Muscle of arm (tissue), 14 donors: ENCODE results near the gene OPRD1. TPM values are rescaled to one million over a fixed set of nuclear protein-coding genes. Genes with fewer than 3 reads are reported as not detected.
"Not testable (repeated sequence)": the region's sequence is repeated elsewhere in the genome, so short reads cannot be mapped to it uniquely, and the experiment has no call there.

Experiments used
- DNase-seq: peaks from one replicate; pipeline ENCODE4 v3.0.0-alpha.2; 2013
- long read RNA-seq, 11 donors: transcript quantifications; one replicate each; lab custom pipeline, GENCODE V29; 2026
- polyA plus RNA-seq, 12 donors: library from polyadenylated mRNA; unstranded; fragments of 120-200 nt; gene quantifications; one replicate each; pipeline ENCODE4 v1.2.1, GENCODE V29; 2013; ENCODE audit not compliant: insufficient read length in 12 of 12

OPRD1 gene
- polyA plus RNA-seq = 1 to 10 TPM in 1 of 12 donors, under 1 TPM in 10, not detected in 1; 0.14 to 1.4 (median 0.38) TPM
- long read RNA-seq, donor 1 = 0 reads
- long read RNA-seq, donor 2 = 0 reads
- long read RNA-seq, donor 3 = 0 reads
- long read RNA-seq, donor 4 = 0 reads
- long read RNA-seq, donor 5 = 0 reads
- long read RNA-seq, donor 6 = 0 reads
- long read RNA-seq, donor 7 = 0 reads
- long read RNA-seq, donor 8 = 0 reads
- long read RNA-seq, donor 9 = 0 reads
- long read RNA-seq, donor 10 = 0 reads
- long read RNA-seq, donor 11 = 0 reads

DNA sequence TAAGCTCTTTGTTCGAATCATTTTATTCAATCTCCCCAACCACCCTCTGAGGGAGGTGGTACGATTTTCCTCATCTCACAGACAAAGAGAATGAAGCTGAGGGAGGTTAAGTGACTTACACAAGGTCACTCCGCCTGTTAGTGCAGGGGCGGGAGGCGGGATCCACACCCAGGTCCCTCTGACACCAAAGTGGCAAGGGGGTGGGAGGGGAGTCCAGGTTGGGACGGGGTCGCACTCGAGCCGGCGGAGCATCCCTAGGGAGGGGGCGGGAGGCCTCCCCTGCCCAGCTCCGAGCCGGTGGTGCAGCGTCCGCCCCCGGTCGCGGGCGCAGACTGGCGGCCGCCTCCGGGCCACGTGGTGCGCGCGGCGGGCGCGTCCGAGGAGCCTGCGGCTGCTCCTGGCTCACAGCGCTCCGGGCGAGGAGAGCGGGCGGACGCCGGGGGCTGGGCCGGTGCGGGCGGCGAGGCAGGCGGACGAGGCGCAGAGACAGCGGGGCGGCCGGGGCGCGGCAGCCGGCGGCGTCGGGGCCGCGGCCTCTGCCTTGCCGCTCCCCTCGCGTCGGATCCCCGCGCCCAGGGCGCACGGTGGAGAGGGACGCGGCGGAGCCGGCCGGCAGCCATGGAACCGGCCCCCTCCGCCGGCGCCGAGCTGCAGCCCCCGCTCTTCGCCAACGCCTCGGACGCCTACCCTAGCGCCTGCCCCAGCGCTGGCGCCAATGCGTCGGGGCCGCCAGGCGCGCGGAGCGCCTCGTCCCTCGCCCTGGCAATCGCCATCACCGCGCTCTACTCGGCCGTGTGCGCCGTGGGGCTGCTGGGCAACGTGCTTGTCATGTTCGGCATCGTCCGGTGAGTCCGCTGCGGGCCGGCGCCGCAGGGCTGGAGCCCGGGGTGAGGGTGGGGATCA, at the start of gene OPRD1:
Gene OPRD1 (plus strand): TSS at position 405 of the 903 bp plus-strand sequence. CDS start 214 bp downstream, at position 619.
- DNase-seq = no peak

DNA sequence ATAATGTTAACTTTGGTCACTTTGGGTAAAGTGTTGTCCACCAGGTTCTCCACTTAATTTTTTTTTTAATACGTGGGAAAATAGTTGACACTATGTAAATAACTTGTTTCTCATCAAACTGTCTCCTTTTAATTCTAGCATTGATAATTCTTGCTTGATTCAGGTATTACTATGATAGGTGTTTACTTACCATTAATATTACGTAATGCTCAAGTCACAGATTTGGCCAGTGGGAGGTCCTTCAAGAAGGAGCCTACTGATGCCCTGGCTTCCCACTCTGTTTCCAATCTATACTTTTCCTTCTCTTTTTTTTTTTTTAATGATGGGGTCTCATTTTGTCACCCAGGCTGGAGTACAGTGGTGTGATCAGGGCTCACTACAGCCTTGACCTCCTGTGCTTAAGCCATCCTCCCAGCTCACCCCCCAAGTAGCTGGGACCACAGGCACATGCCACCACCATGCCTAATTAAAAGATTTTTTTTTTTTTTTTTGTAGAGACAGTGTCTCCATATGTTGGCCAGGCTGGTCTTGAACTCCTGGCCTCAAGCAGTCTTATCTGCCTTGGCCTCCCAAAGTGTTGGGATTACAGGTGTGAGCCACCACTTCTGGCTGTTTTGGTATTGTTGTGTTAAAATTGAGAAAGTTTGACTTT, 45.3 kb upstream of the OPRD1 start:
- DNase-seq = no peak

DNA sequence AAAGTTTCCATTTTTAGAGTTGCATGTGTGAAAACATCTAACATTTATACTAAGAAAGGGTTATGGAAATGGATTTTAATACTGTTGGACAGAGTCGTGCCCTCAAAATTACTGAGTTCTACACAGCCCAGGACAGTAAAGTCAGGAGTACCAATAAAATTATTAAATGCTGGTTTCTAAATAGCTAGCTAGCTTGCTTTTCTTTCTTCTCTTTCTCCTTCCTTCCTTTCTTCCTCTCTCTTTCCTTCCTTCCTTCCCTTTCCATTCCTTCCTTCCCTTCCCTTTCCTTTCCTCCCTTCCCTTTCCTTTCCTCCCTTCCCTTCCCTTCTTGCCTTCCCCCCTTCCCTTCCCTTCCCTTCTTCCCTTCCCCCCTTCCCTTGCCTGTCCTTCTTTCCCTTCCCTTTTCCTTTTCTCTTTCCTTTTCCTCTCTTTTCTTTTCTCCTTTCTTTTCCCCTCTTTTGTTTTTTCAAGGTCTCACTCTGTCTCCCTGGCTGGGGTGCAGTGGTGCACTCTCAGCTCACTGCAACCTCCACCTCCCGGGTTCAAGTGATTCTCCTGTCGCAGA, 41.3 kb upstream of the OPRD1 start:
- DNase-seq = no peak

DNA sequence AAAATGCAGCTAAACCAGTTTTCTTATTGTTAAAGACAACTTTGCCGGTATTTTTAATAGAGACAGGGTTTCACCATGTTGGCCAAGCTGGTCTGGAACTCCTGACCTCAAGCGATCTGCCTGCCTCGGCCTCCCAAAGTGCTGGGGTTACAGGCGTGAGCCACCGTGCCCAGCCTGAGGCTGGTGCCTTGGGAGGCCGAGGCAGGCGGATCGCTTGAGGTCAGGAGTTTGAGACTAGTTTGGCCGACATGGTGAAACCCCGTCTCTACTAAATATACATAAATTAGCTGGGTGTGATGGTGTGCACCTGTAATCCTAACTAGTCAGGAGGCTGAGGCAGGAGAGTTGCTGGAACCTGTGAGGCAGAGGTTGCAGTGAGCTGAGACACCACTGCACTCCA, 40.0 kb upstream of the OPRD1 start:
- DNase-seq = not testable (repeated sequence)

DNA sequence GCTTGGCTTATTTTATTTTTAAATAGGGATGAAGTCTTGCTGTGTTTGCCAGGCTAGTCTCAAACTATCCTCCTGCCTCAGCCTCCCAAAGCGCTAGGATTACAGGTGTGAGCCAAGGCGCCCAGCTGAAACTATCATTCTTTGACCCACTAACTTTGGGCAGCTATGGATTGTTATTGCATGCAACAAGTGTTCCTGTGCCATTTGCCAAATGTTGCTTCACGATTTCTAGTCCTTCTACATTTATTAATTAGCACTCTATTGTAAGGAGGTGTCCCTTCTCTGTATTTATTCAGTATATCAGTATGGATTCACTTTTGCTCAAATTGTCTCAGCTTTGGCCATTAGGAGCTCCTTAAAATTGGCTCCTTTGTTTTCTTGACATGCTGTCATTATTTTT, 38.9 kb upstream of the OPRD1 start:
- no peak for DNase-seq

DNA sequence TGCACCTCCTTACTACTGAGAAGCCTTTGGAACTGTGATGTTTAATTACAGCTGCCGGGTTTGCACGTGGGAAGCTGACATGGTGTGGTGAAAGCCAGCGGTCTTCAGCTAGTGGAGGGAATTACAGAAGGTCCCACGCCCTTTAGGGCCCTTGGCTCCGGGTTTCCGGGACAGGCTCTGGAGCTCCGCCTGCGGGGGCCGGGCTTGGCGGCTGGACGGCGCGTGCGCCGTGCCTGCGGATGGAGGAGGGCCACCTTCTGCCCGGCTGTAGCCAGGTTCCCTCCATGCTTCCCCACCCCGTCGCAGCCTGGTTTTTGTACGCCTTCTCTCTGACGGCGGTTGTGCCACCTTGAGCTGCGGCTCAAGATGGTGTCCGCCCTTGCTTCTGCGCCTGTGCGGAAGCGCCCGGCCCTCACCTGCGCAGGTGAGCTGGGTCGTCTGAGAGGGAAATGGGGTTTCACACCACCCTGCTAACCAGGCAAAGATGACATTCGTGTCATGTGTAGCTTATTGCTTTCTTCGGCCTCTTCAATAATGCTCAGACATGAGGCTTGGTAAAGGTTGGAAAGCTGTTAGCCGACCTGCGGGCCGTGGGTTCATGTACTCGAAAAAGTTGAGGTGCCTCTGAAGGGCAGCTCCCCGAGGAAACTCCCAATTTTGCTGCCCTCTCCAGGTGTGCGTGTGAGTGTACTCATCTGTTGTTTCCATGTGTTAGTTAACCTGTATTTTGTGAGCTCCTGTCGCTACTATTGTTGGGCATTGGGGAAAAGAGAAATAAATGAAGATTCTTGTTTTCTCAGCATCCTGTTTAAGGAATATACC, 36.6 kb upstream of the OPRD1 start:
- peak; percentile 77 for DNase-seq

DNA sequence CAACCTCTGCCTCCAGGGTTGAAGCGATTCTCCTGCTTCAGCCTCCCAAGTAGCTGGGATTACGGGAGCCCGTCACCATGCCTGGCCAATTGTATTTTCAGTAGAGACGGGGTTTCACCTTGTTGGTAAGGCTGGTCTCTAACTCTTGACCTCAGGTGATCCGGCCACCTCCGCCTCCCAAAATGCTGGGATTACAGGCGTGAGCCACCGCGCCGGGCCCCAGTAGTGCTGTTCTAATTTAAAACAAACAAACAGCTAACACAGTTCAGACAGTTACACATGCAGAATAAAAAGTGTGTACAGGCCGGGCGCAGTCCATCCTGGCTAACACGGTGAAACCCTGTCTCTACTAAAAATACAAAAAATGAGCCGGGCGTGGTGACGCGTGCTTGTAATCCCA, 35.6 kb upstream of the OPRD1 start:
- no peak for DNase-seq

DNA sequence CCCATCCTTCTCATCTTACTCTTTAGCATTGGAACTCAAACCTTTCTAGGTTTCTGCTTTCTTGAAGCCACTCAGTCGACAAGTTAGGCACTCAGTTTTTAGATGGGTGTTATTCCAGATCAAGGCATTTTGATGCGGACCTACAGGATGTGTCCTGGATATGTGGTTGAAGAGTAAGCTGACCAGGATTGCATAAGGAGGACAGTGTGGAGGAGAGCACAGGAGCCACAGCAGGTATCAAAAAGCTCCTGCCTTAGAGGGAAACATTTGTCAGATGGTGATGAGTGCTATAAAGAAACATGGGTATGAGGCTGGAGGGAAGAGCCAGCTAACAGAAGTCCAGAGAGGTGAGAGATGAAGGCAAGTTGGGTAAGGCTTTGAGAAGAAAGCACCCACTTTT, 33.9 kb upstream of the OPRD1 start:
- DNase-seq = no peak

DNA sequence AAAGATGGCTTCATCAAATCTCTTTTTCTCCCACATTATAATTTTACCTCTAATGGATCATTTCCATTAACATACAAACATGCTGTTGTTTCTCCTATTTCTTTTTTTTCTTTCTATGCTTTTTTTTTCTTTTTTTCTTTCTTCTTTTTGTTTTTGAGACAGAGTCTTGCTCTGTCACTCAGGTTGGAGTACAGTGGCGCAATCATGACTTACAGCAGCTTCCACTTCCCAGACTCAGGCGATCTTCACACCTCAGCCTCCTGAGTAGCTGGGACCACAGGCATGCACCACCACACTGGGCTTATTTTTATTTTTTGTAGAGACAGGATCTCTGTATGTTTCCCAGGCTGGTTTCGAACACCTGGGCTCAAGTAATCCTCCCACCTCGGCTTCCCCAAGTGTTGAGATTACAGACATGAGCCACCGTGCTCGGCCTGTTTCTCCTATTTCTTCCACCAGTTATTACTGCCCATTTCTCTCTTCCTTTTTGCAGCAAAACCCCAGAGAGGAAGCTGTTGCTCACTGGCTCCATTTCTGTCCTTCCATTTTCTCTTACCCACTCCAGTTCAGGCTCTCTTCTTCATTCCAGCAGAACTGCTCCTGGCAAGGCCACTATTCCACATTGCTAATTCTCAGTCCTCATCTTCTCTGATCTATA, 32.1 kb upstream of the OPRD1 start:
- DNase-seq = no peak

DNA sequence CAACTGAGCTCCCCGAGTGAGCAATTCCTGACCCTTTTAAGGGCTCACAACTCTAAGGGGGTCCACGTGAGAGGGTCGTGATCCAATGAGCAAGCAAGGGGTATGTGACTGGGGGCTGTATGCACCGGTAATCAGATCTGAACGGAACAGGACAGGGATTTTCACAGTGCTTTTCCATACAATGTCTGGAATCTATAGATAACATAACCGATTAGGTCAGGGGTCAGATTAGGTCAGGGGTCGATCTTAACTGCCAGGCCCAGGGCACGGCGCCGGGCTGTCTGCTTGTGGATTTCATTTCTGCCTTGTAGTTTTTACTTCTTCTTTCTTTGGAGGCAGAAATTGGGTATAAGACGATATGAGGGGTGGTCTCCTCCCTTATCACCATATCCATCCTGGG, 30.7 kb upstream of the OPRD1 start:
- no peak for DNase-seq

DNA sequence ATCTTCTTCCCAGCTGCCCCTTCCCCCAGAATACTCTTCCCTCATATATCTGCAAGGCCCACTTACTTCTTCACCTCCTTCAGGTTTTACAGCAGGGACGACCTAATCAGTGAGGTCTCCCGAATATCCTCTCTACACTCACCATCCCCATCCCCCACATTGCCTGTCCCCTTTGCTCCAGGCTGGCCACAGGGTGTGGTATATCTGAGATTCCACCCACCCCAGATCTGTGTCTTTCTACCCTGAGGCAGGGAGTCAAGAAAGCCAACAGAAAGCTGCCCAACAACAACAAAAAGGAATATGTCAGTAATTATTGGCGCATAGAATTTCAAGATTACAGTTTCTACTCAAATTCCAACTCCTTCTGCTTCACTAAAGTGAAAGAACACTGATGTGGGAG, 30.0 kb upstream of the OPRD1 start:
- DNase-seq = no peak

DNA sequence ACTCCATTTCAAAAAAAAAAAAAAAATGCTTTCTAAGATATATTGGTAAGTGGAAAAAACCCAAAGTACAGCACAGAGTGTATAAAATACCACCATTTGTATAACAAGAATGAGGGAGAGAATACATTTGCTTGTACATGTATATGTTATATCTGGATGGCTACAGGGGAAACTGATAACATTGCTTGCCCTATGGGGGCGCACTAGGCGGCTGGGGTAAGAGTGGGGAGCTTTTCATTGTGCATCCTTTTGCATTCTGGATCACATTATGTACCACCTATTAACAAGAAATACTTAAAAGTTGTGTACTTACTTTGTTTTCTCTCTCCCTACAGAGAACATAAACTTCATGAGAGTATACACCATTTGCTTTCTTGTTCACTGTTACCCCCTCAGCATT, 28.6 kb upstream of the OPRD1 start:
- DNase-seq = no peak

DNA sequence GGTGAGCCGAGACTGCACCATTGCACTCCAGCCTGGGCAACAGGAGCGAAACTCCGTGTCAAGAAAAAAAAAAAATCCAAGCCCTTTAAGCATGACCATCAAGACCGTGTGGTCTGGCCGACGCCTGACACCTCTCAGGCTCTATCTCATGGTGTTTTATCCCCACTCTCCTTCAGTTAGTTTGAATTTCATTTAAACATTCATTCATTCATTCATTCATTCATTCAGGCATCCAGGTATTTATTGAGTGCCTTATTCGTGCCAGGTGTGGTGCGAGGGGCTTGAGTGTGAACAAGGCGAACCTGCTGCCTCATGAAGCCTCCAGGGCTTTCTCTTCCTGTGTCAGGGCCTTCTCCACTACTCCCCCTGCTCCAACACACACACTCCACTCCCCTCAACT, 22.6 kb upstream of the OPRD1 start:
- DNase-seq = no peak

DNA sequence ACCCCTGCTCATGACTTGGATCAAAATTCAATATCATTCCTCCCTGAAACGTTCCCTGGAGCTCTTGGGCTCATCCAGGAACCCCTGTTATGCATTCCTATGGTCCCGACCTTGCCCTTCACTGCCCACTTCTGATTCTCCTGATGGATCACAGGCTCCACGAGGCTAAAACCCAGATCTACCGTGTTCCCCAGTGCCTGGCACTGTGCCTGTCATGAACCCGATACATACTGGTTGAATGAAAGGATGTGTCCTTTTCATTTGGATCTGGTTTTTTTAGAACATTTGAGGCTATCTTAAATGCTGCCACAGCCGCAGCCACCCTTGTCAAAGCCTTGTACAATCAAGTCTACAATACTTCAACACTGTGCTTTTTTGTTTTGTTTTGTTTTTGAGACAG, 22.2 kb upstream of the OPRD1 start:
- DNase-seq = no peak

DNA sequence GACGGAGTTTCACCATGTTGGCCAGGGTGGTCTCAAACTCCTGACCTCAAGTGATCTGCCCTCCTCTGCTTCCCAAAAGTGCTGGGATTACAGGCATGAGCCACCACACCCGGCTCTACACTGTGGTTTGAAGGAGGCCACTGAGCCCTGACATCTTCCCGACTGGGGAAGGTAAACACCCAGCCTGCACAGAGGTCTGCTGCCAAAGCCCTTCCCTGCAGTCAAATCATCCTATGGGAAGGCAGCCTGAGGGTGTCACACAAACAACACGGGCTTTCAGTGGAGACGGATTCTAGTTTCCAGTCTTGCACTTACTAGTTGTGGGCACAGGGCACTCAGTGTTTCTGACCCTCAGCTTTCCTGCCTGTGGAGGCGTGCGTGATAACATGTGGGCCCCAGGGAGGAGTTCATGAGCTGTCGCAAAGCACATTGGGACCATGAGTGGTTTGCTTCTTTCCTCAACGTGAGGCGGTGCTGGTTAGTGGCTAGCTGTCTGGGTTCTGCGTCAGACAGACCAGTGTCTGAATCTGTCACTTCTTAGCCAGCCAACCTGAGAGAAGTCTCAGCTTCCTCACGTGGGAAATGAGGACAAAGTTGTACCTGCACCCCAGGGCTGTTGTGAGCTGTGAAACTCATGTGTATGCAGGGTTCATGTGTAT, 21.5 kb upstream of the OPRD1 start:
- no peak for DNase-seq

DNA sequence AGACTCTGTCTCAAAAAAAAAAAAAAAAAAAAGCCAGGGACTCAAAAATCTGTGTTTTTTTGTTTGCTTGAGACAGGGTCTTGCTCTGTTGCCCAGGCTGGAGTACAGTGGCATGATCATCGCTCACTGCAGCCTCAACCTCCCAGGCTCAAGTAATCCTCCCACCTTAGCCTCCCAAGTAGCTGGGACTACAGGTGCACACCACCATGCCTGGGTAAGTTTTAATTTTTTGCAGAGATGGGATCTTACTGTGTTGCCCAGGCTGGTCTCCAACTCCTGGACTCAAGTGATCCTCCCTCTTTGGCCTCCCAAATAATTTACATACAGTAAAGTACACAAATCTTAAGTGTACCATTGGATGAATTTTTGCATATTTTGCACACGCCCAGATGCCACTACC, 20.0 kb upstream of the OPRD1 start:
- DNase-seq = not testable (repeated sequence)

DNA sequence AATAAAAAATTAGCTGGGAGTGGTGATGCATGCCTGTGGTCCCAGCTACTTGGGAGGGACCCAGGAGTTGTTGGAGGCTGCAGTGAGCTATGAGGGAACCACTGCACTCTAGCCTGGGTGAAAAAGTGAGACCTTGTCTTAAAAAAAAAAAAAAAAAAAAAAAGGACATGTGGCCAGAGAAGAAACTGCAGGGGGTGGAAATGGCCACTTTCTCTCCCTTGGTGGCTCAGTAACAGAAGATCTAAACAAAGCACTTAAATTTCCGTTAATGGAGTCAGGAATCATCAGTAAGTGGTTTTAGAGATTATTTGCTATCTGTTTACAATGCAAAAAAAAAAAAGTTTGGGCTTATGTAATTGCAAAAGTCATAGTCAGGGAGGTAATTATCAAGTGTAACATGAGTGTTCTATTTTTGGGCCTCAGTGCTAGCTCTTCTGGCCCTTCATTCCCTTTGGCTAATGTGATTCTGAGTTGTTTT, 19.3 kb upstream of the OPRD1 start:
- DNase-seq = no peak

DNA sequence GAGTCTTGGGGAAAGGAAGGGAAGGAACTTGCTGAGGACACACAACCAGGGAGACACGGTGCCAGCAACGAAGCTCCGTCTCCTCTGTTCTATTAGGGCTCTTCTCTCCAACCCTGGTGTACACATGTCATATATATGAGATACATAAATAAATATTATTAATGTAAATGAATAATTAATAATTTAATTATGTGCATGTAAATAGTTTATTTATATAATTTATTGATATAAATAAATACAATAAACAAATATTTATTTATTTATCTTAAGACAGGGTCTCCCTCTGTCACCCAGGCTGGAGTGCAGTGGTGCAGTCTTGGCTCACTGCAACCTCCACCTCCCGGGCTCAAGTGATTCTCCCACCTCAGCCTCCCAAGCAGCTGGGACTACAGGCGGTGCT, 17.4 kb upstream of the OPRD1 start:
- not testable (repeated sequence) for DNase-seq

DNA sequence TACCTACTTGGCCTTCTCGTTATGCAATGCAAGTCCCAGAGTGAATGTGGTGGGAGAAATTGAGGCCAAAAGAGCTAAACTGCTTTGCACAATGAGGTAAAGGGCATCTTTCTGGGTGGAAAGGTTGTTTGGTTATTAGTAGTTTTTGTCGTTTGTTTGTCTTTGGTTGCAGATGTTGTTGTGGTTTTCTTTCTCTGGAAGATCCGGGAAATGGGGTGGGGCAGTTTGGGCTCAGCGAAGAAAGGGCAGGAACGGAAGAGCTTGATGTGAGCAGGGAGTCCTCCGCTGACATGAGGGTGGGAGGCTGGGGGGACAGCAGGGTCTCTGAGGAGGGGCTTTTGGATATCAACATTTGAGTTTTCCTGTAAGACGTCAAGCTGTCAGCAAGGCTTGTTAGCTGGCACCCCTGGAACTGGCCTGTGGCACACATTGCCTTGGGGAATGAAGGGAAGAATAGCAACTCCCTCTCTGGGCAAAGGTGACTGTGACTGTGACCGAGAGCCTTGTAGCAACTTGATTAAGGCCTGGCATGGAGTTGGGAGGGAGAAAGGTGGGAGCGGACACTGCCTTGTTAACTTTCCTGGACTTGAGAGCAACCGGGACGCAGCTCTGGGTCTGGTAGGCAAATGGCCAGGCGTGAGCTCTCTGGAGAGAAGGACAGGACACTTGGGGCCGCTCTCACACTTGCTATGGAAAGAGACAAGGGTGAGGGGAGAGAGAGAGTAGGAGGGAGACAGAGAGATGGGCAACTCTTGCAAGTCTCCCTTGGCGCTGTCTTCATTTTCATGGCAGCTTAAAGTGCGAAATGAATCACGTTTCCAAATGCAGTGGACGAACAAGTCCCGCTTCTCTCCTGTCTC, 15.4 kb upstream of the OPRD1 start:
- no peak for DNase-seq
